CD8-positive, alpha-beta memory T cell (primary cell): ENCODE measurements around the gene C19orf25. TPM values are rescaled to one million over a fixed set of nuclear protein-coding genes. Genes with fewer than 3 reads are reported as not detected.
A peak's percentile ranks its signal among the peaks of the same experiment; 100 is the strongest.

ENCODE experiments used
- CTCF ChIA-PET: fragments of 350-600 bp; sonication (Branson Sonifier 250); formaldehyde crosslinking; loops from one replicate; lab custom pipeline; 2021; ENCODE audit warnings: antibody characterized with exemption; lab: Charles Lee
- POLR2A ChIA-PET: fragments of 350-600 bp; sonication (Branson Sonifier 250); formaldehyde crosslinking; loops from one replicate; lab custom pipeline; 2021; ENCODE audit warnings: antibody characterized with exemption; lab: Charles Lee
- DNase-seq, 5 donors: peaks; one replicate each; pipeline versions ENCODE4 v3.0.0 to v3.0.0-alpha.2; 2020 to 2022; ENCODE audit warnings: mixed read lengths in 1 of 5
- H3K27ac ChIP-seq: one replicate; pipeline ENCODE4 v1.7.0; 2013; ENCODE audit warnings: low read depth, mild to moderate bottlenecking, low read length, moderate library complexity
- H3K27me3 ChIP-seq: 2 replicates; pipeline ENCODE4 v1.7.0; 2013; ENCODE audit warnings: low read length, mild to moderate bottlenecking; ENCODE audit not compliant: insufficient read depth, poor library complexity, severe bottlenecking
- H3K36me3 ChIP-seq: 2 replicates; pipeline ENCODE4 v1.7.0; 2013; ENCODE audit warnings: mild to moderate bottlenecking, low read length, moderate library complexity; ENCODE audit not compliant: insufficient read depth
- H3K4me1 ChIP-seq: 2 replicates; pipeline ENCODE4 v1.7.0; 2013; ENCODE audit warnings: mild to moderate bottlenecking, low read length, moderate library complexity; ENCODE audit not compliant: insufficient read depth
- H3K4me3 ChIP-seq: 2 replicates; pipeline ENCODE4 v1.7.0; 2013; ENCODE audit warnings: mild to moderate bottlenecking, low read length
- H3K9me3 ChIP-seq: 2 replicates; pipeline ENCODE4 v1.7.0; 2013; ENCODE audit warnings: mild to moderate bottlenecking, low read length
- H3K27ac Mint-ChIP-seq, 8 donors: one replicate each; pipeline ENCODE4 v1.8.0; 2020 to 2021; ENCODE audit warnings: mixed read lengths in 8 of 8, mild to moderate bottlenecking in 6 of 8, inconsistent platforms in 3 of 8, moderate library complexity in 3 of 8
- H3K27me3 Mint-ChIP-seq, 2 donors: one replicate each; pipeline ENCODE4 v1.8.0; 2020 to 2021; ENCODE audit warnings: mixed read lengths in 2 of 2, mild to moderate bottlenecking in 1 of 2, moderate library complexity in 1 of 2
- H3K36me3 Mint-ChIP-seq, 3 donors: one replicate each; pipeline ENCODE4 v1.8.0; 2020 to 2021; ENCODE audit warnings: mixed read lengths in 3 of 3, inconsistent platforms in 1 of 3, mild to moderate bottlenecking in 1 of 3
- H3K4me1 Mint-ChIP-seq, 3 donors: one replicate each; pipeline ENCODE4 v1.8.0; 2020 to 2021; ENCODE audit warnings: mixed read lengths in 3 of 3, inconsistent platforms in 1 of 3, mild to moderate bottlenecking in 1 of 3
- H3K4me3 Mint-ChIP-seq, 7 donors: one replicate each; pipeline ENCODE4 v1.8.0; 2020 to 2021; ENCODE audit warnings: mixed read lengths in 7 of 7, mild to moderate bottlenecking in 6 of 7, moderate library complexity in 4 of 7, inconsistent platforms in 2 of 7
- H3K9me3 Mint-ChIP-seq, 5 donors: one replicate each; pipeline ENCODE4 v1.8.0; 2020 to 2022; ENCODE audit warnings: mixed read lengths in 5 of 5, mild to moderate bottlenecking in 3 of 5, moderate library complexity in 2 of 5, inconsistent platforms in 1 of 5
- polyA plus RNA-seq: library from polyadenylated mRNA; unstranded; fragments of 300-500 nt; fragmentation: Illumina TruSeq; gene quantifications from one replicate; pipeline ENCODE4 v1.2.3, GENCODE V29; 2021
- total RNA-seq, 2 experiments: library from RNA; stranded (reverse); gene quantifications; one replicate each; pipeline ENCODE4 v1.2.3, GENCODE V29; 2021

C19orf25 gene
- total and polyA plus RNA-seq, 3 experiments from 2014 or later = 36.9 to 56.7 (median 41.4) TPM

DNA sequence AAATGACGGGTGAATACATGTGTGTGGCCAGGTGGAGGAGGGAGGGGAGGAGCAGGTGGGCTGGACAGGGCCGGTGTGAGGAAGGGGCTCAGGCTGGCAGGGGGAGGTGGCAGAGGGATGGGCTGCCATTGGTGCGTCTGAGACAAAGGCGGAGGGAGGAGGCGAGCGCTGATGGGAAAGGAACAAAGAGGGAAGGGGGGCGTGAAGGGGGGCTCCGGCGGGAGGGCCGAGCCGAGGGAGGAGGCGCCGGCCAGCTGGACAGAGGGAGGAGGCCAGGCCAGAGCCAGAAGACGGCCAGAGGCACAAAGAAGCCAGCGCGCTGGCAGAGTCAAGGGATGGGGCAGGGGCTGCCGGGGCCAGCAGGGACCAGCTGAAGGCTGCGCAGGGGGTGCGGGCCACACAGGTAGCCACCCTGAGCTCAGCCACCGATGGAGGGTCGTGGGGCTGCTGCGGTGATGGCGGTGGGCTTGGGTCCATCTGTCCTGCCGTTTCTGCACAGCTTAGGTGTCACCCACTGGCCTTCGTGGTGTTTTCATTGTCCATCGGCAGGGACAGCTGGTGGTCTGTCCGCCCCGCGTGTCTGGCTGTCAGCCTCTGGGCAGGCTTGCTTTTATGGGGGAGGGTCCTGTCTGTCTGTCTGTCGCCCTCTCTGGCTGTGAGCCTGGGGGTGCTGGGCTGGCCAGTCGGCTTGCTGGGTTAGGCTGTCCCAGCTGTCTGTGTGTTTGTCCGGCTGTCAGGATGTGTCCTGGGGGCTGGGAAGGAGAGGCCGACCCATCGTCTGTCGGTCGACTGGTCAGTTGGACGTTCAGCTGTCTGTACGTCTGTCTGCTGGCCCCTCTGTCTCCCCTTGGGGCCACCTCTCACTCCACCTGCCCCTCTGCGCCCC, 26.9 kb downstream of the C19orf25 start:
- Histone ChIP-seq H3K4me1 (peaks cover 12% of the 10 kb centered on the region), H3K27ac (no peak overlapping the region), H3K4me3 (no peak overlapping the region), H3K27me3 (peaks cover 70% of the 10 kb centered on the region), H3K9me3 (no peaks in the 10 kb centered on the region), H3K36me3 (no peaks in the 10 kb centered on the region)
- H3K9me3 Mint-ChIP-seq = peaks cover 0 to 2% (median 0%) of the 10 kb centered on the region in 5 donors
- ChIA-PET CTCF (no interaction called here), POLR2A (no interaction called here)
- H3K27ac Mint-ChIP-seq = no peak overlapping the region
- DNase-seq = no peak
- no peak overlapping the region for H3K4me3 Mint-ChIP-seq
- peaks cover 20 to 37% (median 24%) of the 10 kb centered on the region in 3 donors for H3K4me1 Mint-ChIP-seq
- H3K36me3 Mint-ChIP-seq = no peaks in the 10 kb centered on the region
- peaks cover 56 to 62% of the 10 kb centered on the region in 2 donors for H3K27me3 Mint-ChIP-seq

DNA sequence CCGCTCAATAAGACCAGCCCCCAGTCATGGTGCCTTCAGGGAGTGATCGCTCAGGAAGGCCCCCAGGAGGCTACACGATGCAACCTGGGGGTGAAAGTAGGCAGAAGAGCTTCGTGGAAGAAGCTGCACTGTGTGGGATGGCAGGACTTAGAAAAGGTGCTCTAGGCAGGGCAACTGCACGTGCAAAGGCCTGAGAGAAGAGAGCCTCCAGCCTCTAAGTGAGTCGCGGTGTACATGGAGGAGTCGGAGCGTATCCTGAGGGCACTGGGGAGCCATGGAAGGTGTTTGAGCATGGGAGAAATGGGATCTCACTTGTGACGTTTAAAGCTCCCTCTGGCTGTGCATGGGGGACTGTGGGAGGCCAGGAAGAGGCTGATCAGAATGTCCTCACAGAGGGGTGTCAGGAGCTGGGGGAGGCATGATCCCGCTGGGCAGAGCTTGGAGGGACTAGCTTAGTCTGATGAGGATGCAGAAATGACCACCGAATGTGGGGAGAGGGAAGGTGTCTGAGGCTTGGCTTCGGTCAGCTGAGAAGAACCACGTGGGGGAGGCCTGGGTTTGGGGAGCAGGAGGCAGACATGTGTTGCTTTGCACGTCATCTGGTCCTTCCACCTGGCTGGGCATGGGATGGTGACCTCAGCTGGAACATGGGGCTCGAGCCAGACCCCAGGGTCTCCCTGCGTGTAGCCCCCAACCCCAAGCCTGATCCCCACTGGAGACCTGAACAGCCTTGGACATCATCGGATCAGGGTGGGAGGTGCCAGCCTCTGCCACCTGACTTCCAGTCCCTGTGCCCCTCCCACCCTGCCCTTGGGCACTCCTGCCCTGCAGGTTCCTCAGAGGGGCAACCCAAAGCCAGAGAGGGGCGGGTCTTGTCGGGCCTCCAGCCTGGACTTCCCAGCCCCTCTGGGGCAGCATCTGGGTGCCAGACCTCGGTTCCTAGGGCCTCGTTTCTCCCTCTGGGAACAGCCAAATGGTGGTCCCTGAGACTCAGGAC, 28.0 kb downstream of the C19orf25 start:
- POLR2A ChIA-PET = no interaction called here
- Histone ChIP-seq H3K36me3 (no peaks in the 10 kb centered on the region), H3K4me1 (peaks cover 12% of the 10 kb centered on the region), H3K27ac (no peak overlapping the region), H3K9me3 (no peaks in the 10 kb centered on the region), H3K4me3 (no peak overlapping the region), H3K27me3 (peaks cover 71% of the 10 kb centered on the region)
- peaks cover 0 to 2% (median 0%) of the 10 kb centered on the region in 5 donors for H3K9me3 Mint-ChIP-seq
- peak overlapping the region in 1 of 7 donors; percentile 21 for H3K4me3 Mint-ChIP-seq
- CTCF ChIA-PET = interaction anchor here (1.5 kb wide), 1 partner anchor 79 kb away, joined by 3 read pairs; no protein-coding TSS in a partner anchor
- H3K36me3 Mint-ChIP-seq = no peaks in the 10 kb centered on the region
- peak overlapping the region in 2 of 8 donors; percentile 31 to 35 for H3K27ac Mint-ChIP-seq
- peaks cover 57 to 64% of the 10 kb centered on the region in 2 donors for H3K27me3 Mint-ChIP-seq
- no peak for DNase-seq
- peaks cover 24 to 42% (median 24%) of the 10 kb centered on the region in 3 donors for H3K4me1 Mint-ChIP-seq

DNA sequence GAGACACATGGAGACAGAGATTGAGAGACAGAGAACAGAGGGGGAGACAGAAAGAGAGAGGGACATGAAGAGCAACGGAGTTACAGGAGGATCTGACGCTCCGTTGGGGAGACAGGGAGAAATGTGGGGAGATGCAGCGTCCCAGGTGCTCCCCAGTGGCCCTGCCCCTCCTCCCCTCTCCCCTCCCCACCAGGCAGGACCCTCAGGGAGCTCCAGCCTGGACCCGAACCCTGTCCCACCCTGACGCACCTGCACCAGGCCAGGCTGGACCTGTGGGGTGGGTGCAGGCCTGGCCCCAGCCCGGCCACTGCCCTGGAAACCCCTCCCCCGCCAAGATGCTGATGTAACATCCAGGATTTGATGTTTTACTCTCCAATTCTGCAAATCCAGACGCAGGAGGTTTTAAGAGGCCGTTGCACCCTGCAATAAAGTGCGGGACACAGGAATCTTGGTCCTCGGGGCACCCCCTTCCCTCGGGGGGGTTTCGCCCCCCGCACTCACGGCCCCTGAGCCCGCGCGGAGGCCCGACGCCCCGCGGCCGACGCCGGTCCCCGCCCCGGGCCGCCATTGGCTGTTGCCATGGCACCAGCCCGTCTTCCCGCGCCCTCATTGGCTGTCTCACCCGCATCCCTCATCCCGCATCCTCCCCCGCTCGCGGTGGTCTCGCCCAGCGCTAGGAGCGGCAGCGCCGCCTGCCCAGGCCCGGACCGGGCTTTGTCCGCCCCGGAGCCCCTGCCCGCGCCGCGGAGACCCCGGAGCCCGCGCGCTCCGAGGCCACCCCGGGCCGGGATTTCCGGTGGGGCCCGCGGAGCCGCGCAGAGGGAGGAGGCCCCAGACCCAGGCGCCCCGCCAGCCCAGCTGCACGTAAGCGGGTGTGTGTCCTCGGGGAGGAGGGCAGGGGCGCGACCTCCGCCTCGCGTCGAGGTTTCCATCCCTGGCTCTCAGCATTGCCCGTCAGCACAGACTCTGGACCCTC, 29.3 kb downstream of the C19orf25 start, which contains the start of gene APC2:
APC2 (plus strand) TSS at position 655 of the 976 bp plus-strand sequence. CDS start 2,881 bp downstream, outside the sequence.
- ChIA-PET CTCF (interaction anchor here (1.5 kb wide), 1 partner anchor 78 kb away, joined by 3 read pairs; no protein-coding TSS in a partner anchor), POLR2A (interaction anchor here (0.8 kb wide), 1 partner anchor 174 kb away, joined by 3 read pairs; the partner anchor contains the start of gene FAM174C)
- Mint-ChIP-seq H3K4me3 (peak within 1 kb of the TSS in 5 of 7 donors; percentile 19 to 61 (median 32)), H3K36me3 (no peaks in the 10 kb centered on the region), H3K27me3 (peaks cover 45 to 56% of the 10 kb centered on the region in 2 donors), H3K27ac (peak within 1 kb of the TSS in 3 of 8 donors; percentile 31 to 71 (median 35)), H3K9me3 (peaks cover 0 to 2% (median 0%) of the 10 kb centered on the region in 5 donors), H3K4me1 (peaks cover 16 to 39% (median 17%) of the 10 kb centered on the region in 3 donors)
- H3K36me3 ChIP-seq = no peaks in the 10 kb centered on the region
- no peaks in the 10 kb centered on the region for H3K9me3 ChIP-seq
- H3K27ac ChIP-seq = no peak within 1 kb of the TSS
- H3K4me3 ChIP-seq = no peak within 1 kb of the TSS
- peaks cover 64% of the 10 kb centered on the region for H3K27me3 ChIP-seq
- peak in 2 of 5 donors; percentile 24 to 54 for DNase-seq
- H3K4me1 ChIP-seq = peaks cover 1% of the 10 kb centered on the region

DNA sequence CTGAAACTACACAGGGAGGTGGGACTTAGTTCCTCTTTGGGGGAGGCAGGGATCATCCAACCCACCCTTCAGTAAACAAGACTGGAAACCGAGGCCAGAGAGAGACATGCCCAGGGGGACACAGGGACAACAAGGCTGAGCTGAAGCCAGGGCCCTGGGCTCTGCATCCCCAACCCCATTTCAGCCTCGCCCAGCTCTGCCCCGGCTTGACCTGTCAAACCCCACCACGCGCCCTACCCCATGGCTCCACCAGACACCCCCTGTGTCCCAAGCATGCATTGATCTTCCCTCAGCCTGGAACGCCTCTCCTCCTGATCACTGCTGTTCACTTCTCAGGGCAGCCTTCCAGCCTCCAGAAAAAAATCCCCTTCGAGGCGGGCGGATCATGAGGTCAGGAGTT, 31.1 kb downstream of the C19orf25 start:
- Histone ChIP-seq H3K9me3 (no peaks in the 10 kb centered on the region), H3K27me3 (peaks cover 51% of the 10 kb centered on the region), H3K36me3 (no peaks in the 10 kb centered on the region), H3K4me3 (no peak overlapping the region), H3K27ac (no peak overlapping the region), H3K4me1 (peaks cover 9% of the 10 kb centered on the region)
- H3K36me3 Mint-ChIP-seq = no peaks in the 10 kb centered on the region
- DNase-seq = no peak
- H3K9me3 Mint-ChIP-seq = peaks cover 0 to 2% (median 0%) of the 10 kb centered on the region in 5 donors
- CTCF ChIA-PET = interaction anchor here (1.0 to 1.4 kb wide), 3 partner anchors 10 to 23 kb away, joined by 3 to 4 read pairs (median 3); no protein-coding TSS in a partner anchor
- peaks cover 17 to 37% (median 18%) of the 10 kb centered on the region in 3 donors for H3K4me1 Mint-ChIP-seq
- peak overlapping the region in 3 of 7 donors; percentile 15 to 76 (median 42) for H3K4me3 Mint-ChIP-seq
- H3K27me3 Mint-ChIP-seq = peaks cover 39 to 43% of the 10 kb centered on the region in 2 donors
- POLR2A ChIA-PET = interaction anchor here (0.7 kb wide), 1 partner anchor 380 kb away, joined by 3 read pairs; no protein-coding TSS in a partner anchor
- peak overlapping the region in 2 of 8 donors; percentile 62 to 65 for H3K27ac Mint-ChIP-seq

DNA sequence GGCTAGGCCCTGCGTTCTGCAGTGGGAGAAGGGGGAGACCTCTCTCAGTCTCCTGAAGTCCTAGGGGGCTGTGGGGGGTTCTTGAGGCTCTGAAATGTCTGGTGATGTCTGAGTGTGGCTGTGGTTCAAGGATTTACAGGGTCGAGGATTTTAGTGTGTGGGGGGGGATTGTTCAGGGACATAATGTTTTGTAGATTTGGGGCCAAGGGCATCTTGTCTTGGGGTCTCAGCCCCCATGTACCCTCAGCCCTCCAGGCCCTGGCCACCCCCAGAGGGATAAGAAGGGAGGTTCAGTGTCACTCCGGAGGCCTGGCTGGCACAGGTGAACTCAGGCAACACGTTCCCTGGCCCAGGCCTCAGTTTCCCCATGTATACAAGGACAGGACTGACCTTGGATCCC, 31.5 kb downstream of the C19orf25 start:
- no peak for DNase-seq
- Histone ChIP-seq H3K4me1 (peaks cover 9% of the 10 kb centered on the region), H3K4me3 (no peak overlapping the region), H3K27me3 (peaks cover 48% of the 10 kb centered on the region), H3K36me3 (no peaks in the 10 kb centered on the region), H3K27ac (no peak overlapping the region), H3K9me3 (no peaks in the 10 kb centered on the region)
- Mint-ChIP-seq H3K4me3 (peak overlapping the region; percentile 13 to 84 (median 38)), H3K9me3 (peaks cover 0 to 2% (median 0%) of the 10 kb centered on the region in 5 donors), H3K36me3 (peaks cover 0 to 3% (median 0%) of the 10 kb centered on the region in 3 donors), H3K4me1 (peaks cover 17 to 37% (median 18%) of the 10 kb centered on the region in 3 donors), H3K27ac (peak overlapping the region in 3 of 8 donors; percentile 11 to 62 (median 54)), H3K27me3 (peaks cover 36 to 40% of the 10 kb centered on the region in 2 donors)
- ChIA-PET CTCF (interaction anchor here (1.0 to 1.4 kb wide), 3 partner anchors 10 to 24 kb away, joined by 3 to 4 read pairs (median 3); no protein-coding TSS in a partner anchor), POLR2A (no interaction called here)

DNA sequence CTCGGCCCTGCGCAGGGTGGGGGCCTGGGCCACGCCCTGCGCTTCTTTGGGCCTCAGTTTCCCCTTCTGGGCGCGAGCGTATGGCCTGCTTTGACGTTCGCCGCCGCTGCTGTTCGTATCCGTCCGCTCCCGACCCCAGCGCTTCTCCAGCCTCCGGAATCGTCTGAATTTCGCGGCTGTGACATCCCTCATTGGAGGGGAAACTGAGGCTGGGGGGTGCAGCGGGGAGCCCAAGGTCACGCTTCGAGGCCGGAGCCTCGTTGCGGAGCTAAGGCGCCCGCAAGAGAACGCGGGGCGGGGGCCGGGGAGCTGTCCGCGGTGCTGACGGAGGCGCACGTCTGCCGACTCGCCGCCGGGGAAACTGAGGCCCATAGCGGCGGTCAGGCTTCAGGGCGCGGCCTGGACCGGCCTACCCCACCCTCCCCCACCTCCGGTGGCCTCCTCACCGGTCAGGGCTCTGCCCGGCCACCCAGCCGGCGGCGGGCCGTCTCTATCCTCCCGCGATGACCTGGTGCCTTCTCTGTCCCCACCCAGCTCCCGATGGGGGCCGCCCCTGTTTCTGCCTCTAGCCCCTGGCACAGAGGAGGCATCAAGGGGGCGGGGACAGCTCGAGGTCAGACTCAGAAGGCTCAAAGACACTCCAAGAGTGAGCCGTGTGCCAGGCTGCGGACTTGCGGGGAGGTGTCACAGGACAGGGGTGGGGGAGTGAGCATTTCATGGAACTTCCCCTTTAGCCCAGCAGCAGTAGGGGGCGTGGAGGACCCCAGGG, 32.1 kb downstream of the C19orf25 start:
- Histone ChIP-seq H3K4me1 (peaks cover 9% of the 10 kb centered on the region), H3K27me3 (peaks cover 46% of the 10 kb centered on the region), H3K9me3 (no peaks in the 10 kb centered on the region), H3K27ac (no peak overlapping the region), H3K36me3 (peaks cover 1% of the 10 kb centered on the region), H3K4me3 (no peak overlapping the region)
- DNase-seq = peak in 1 of 5 donors; percentile 31
- peaks cover 18 to 40% (median 18%) of the 10 kb centered on the region in 3 donors for H3K4me1 Mint-ChIP-seq
- H3K27me3 Mint-ChIP-seq = peaks cover 36 to 37% of the 10 kb centered on the region in 2 donors
- peak overlapping the region in 3 of 8 donors; percentile 41 to 62 (median 54) for H3K27ac Mint-ChIP-seq
- POLR2A ChIA-PET = no interaction called here
- H3K9me3 Mint-ChIP-seq = peaks cover 0 to 2% (median 0%) of the 10 kb centered on the region in 5 donors
- peak overlapping the region; percentile 29 to 84 (median 43) for H3K4me3 Mint-ChIP-seq
- H3K36me3 Mint-ChIP-seq = peaks cover 0 to 10% (median 2%) of the 10 kb centered on the region in 3 donors
- CTCF ChIA-PET = interaction anchor here (1.3 kb wide), 1 partner anchor 11 kb away, joined by 4 read pairs; no protein-coding TSS in a partner anchor
